ENCODE data around the gene ERC1.

ERC1 gene

DNA sequence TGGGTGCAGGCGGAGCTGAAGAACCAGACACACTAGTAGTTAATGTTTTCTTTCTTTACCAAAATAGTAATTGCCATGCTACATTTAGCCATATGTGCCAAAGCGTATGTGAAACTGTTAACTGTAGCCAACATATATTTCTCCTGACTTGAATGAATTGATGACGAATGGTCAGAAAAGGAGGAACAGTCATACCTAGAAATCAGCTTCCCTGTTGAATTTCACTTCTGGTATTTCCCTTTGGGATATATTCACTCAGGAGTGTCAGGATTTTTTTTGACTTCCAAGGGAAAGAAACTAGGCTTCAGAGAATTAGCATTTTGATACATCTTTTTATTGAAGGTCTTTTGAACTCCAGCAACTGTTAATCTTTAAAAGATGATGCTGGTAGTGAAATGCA, 87.0 kb downstream of the ERC1 start:
- Histone ChIP-seq H3F3A (ENCODE audit: insufficient read depth, low read length) (no peaks in the 10 kb centered on the region), H3K4me3 (ENCODE audit: low read depth, low read length, poor library complexity, severe bottlenecking) (no peak overlapping the region), H3K9ac (ENCODE audit: low read length) (no peak overlapping the region), H3K79me2 (ENCODE audit: insufficient read depth, low read length) (no peaks in the 10 kb centered on the region), H3K36me3 (ENCODE audit: insufficient read depth, low read length) (no peaks in the 10 kb centered on the region), H2AFZ (ENCODE audit: low read length) (no peak overlapping the region), H3K9me3 (ENCODE audit: low read length) (peaks cover 2% of the 10 kb centered on the region; the same call in 1 of the 2 replicates), H3K27ac (ENCODE audit: low read depth, low read length, poor library complexity, severe bottlenecking) (no peak overlapping the region), H3K27me3 (ENCODE audit: insufficient read depth, low read length) (no peaks in the 10 kb centered on the region), H3K4me2 (ENCODE audit: low read length) (no peak overlapping the region), H3K9me2 (ENCODE audit: low read depth, low read length) (no peaks in the 10 kb centered on the region), H4K20me1 (ENCODE audit: insufficient read depth, low read length) (no peaks in the 10 kb centered on the region), H3K4me1 (ENCODE audit: insufficient read depth, low read length, severe bottlenecking) (no peaks in the 10 kb centered on the region)
- TF ChIP-seq EZH2 (IDR thresholded peaks at IDR 0.05; ENCODE audit: borderline replicate concordance, low read length) (no peak), CTCF (IDR thresholded peaks at IDR 0.05; ENCODE audit: low read length) (no peak)

GRCh38 chr12:1080520-1081223, 89.6 kb downstream of the ERC1 start:
- Histone ChIP-seq H3K9me3 (ENCODE audit: low read length) (peaks cover 2% of the 10 kb centered on the region; the same call in 1 of the 2 replicates), H3K27me3 (ENCODE audit: insufficient read depth, low read length) (no peaks in the 10 kb centered on the region), H3K27ac (ENCODE audit: low read depth, low read length, poor library complexity, severe bottlenecking) (no peak overlapping the region), H3K9ac (ENCODE audit: low read length) (no peak overlapping the region), H4K20me1 (ENCODE audit: insufficient read depth, low read length) (no peaks in the 10 kb centered on the region), H2AFZ (ENCODE audit: low read length) (no peak overlapping the region), H3F3A (ENCODE audit: insufficient read depth, low read length) (peaks cover 8% of the 10 kb centered on the region; the same call in 1 of the 2 replicates), H3K4me3 (ENCODE audit: low read depth, low read length, poor library complexity, severe bottlenecking) (no peak overlapping the region), H3K79me2 (ENCODE audit: insufficient read depth, low read length) (no peaks in the 10 kb centered on the region), H3K4me2 (ENCODE audit: low read length) (no peak overlapping the region), H3K36me3 (ENCODE audit: insufficient read depth, low read length) (no peaks in the 10 kb centered on the region), H3K4me1 (ENCODE audit: insufficient read depth, low read length, severe bottlenecking) (no peaks in the 10 kb centered on the region), H3K9me2 (ENCODE audit: low read depth, low read length) (no peaks in the 10 kb centered on the region)
- no peak for TF ChIP-seq CTCF (IDR thresholded peaks at IDR 0.05; ENCODE audit: low read length)
- TF ChIP-seq EZH2 (IDR thresholded peaks at IDR 0.05; ENCODE audit: borderline replicate concordance, low read length), result no peak

GRCh38 chr12:1083151-1083888, 92.3 kb downstream of the ERC1 start:
- TF ChIP-seq EZH2 (IDR thresholded peaks at IDR 0.05; ENCODE audit: borderline replicate concordance, low read length), result no peak
- TF ChIP-seq CTCF (IDR thresholded peaks at IDR 0.05; ENCODE audit: low read length), result no peak
- no peaks in the 10 kb centered on the region for H3K9me2 ChIP-seq (ENCODE audit: low read depth, low read length)
- peaks cover 2% of the 10 kb centered on the region; the same call in 1 of the 2 replicates for H3K9me3 ChIP-seq (ENCODE audit: low read length)
- no peaks in the 10 kb centered on the region for H3K36me3 ChIP-seq (ENCODE audit: insufficient read depth, low read length)
- H3K4me3 ChIP-seq (ENCODE audit: low read depth, low read length, poor library complexity, severe bottlenecking), result no peak overlapping the region
- no peaks in the 10 kb centered on the region for H3K79me2 ChIP-seq (ENCODE audit: insufficient read depth, low read length)
- H3F3A ChIP-seq (ENCODE audit: insufficient read depth, low read length), result peaks cover 8% of the 10 kb centered on the region; the same call in 1 of the 2 replicates
- no peaks in the 10 kb centered on the region for H3K27me3 ChIP-seq (ENCODE audit: insufficient read depth, low read length)
- no peaks in the 10 kb centered on the region for H4K20me1 ChIP-seq (ENCODE audit: insufficient read depth, low read length)
- no peaks in the 10 kb centered on the region for H3K4me1 ChIP-seq (ENCODE audit: insufficient read depth, low read length, severe bottlenecking)
- H2AFZ ChIP-seq (ENCODE audit: low read length), result no peak overlapping the region
- H3K9ac ChIP-seq (ENCODE audit: low read length), result no peak overlapping the region
- no peak overlapping the region for H3K27ac ChIP-seq (ENCODE audit: low read depth, low read length, poor library complexity, severe bottlenecking)
- H3K4me2 ChIP-seq (ENCODE audit: low read length), result no peak overlapping the region

All from OCI-LY1 (cell line).